NCI-H524 (cell line): ENCODE measurements around the gene TCL1A.
"Not testable (repeated sequence)": the region's sequence is repeated elsewhere in the genome, so short reads cannot be mapped to it uniquely, and the experiment has no call there.

Source experiments
- DNase-seq, 2 experiments: peaks; one replicate each; lab custom pipeline; 2025; lab: John Stamatoyannopoulos, UW

Gene TCL1A

GRCh38 chr14:95713596-95714371 lies at the start of gene TCL1A:
TSS of gene TCL1A (minus strand) at chr14:95714125. CDS start at chr14:95714066, 59 bp downstream.
- no peak for DNase-seq

GRCh38 chr14:95763032-95763431 lies 49.1 kb upstream of the TCL1A start:
- DNase-seq: not testable (repeated sequence)

GRCh38 chr14:95761436-95761835 lies 47.5 kb upstream of the TCL1A start:
- no peak for DNase-seq

- DNase-seq: no peak
Measured at GRCh38 chr14:95760596-95760995, 46.7 kb upstream of the TCL1A start.

GRCh38 chr14:95759941-95760340 lies 46.0 kb upstream of the TCL1A start:
- DNase-seq: no peak

- no peak for DNase-seq
Measured at GRCh38 chr14:95758331-95758730, 44.4 kb upstream of the TCL1A start.

GRCh38 chr14:95756751-95757150 lies 42.8 kb upstream of the TCL1A start:
- DNase-seq: no peak

GRCh38 chr14:95756127-95756526 lies 42.2 kb upstream of the TCL1A start:
- no peak for DNase-seq

- no peak for DNase-seq
Measured at GRCh38 chr14:95741781-95742180, 27.9 kb upstream of the TCL1A start.

- peak in 1 of 2 experiments; percentile 44 for DNase-seq
Measured at GRCh38 chr14:95741038-95741490, 27.1 kb upstream of the TCL1A start.

- no peak for DNase-seq
Measured at GRCh38 chr14:95739356-95739755, 25.4 kb upstream of the TCL1A start.

- DNase-seq: no peak
Measured at GRCh38 chr14:95733212-95733611, 19.3 kb upstream of the TCL1A start.

GRCh38 chr14:95730126-95730525 lies 16.2 kb upstream of the TCL1A start:
- DNase-seq: no peak

- not testable (repeated sequence) for DNase-seq
Measured at GRCh38 chr14:95729402-95730028, 15.6 kb upstream of the TCL1A start.

GRCh38 chr14:95727056-95727700 lies 13.3 kb upstream of the TCL1A start:
- no peak for DNase-seq

- DNase-seq: no peak
Measured at GRCh38 chr14:95725685-95726336, 11.9 kb upstream of the TCL1A start.

- no peak for DNase-seq
Measured at GRCh38 chr14:95722525-95723190, 8.7 kb upstream of the TCL1A start.

- no peak for DNase-seq
Measured at GRCh38 chr14:95712398-95712797, 1.5 kb downstream of the TCL1A start.

- DNase-seq: no peak
Measured at GRCh38 chr14:95711476-95712176, 2.3 kb downstream of the TCL1A start.

- DNase-seq: no peak
Measured at GRCh38 chr14:95710106-95710505, 3.8 kb downstream of the TCL1A start.

GRCh38 chr14:95707327-95707726 lies 6.6 kb downstream of the TCL1A start:
- no peak for DNase-seq
